ENCODE results near the gene NMS. TPM values are rescaled to one million over a fixed set of nuclear protein-coding genes. Genes with fewer than 3 reads are reported as not detected.
A peak's percentile ranks its signal among the peaks of the same experiment; 100 is the strongest.

NMS gene
- total and polyA plus RNA-seq, 2 of the 8 experiments (the other 6 are each of a cell fraction or from before 2014, with no cell fraction given): not detected

DNA sequence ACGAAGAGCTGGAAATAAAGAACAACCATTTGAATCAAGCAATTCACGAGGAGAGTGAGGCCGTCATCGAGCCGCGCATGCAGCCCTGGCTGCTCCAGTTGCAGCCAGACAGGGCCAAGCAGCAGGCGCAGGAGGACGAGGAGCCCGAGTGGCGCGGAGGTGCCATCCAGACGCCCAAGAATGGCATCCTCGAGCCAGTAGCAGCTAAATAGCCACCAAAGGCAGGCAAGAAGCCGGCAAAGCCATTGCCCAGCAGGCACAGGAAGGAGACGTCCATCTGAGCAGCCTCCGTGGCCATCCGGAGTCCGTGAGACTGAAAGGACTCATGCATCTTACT lies 43.9 kb upstream of the NMS start:
- H3K23ac ChIP-seq (ENCODE audit: insufficient read length): no peak overlapping the region
- H2AFZ ChIP-seq (ENCODE audit: low read length): peak overlapping the region; percentile 18; the same call in 1 of the 2 replicates
- no peak overlapping the region; the same call in 1 of the 2 replicates for H4K8ac ChIP-seq (ENCODE audit: extremely low read depth, insufficient read depth, low read length)
- no peak overlapping the region for H2BK12ac ChIP-seq (ENCODE audit: low read depth, low read length)
- ChIA-PET CTCF (ENCODE audit: partially characterized antibody) (interaction anchor here (0.8 to 1.7 kb wide), 4 partner anchors 14 to 164 kb away, joined by 3 to 4 read pairs (median 4); no protein-coding TSS in a partner anchor), POLR2A (ENCODE audit: partially characterized antibody) (no interaction called here)
- 89% methylated on average over 18 of the region's 18 CpGs; no CpG with 5 or more reads in 1 of the 2 experiments for WGBS, 2 experiments (ENCODE audit: extremely low coverage in 1 of 2, insufficient coverage in 1 of 2, insufficient read length in 1 of 2, insufficient replicate concordance in 2 of 2, low coverage in 1 of 2, low lambda C conversion rate in 2 of 2, missing lambda C conversion rate in 1 of 2)
- H3K9me3 ChIP-seq (ENCODE audit: insufficient read depth in 2 of 2, low read depth in 1 of 2, low read length in 1 of 2): peaks cover 0 to 7% of the 10 kb centered on the region in 2 experiments; a peak in 2 of 4 replicates
- no peaks in the 10 kb centered on the region for H3K79me2 ChIP-seq (ENCODE audit: control insufficient read depth in 1 of 2, insufficient read depth in 2 of 2, low read length in 2 of 2)
- no peak overlapping the region for H3K56ac ChIP-seq (replicated peaks; ENCODE audit: insufficient read length, low read depth, low read length)
- H2BK15ac ChIP-seq (ENCODE audit: low read length): no peak overlapping the region
- H3K4me2 ChIP-seq (ENCODE audit: insufficient read depth in 1 of 2, low read depth in 2 of 2, low read length in 2 of 2): no peak overlapping the region
- TF ChIP-seq TBP (IDR thresholded peaks at IDR 0.05; ENCODE audit: low read depth, low read length) (no peak), RFX5 (IDR thresholded peaks at IDR 0.05; ENCODE audit: borderline replicate concordance, low read depth, low read length) (no peak), JUND (IDR thresholded peaks at IDR 0.05; ENCODE audit: low read length) (no peak)
- no peak overlapping the region for H2BK5ac ChIP-seq (ENCODE audit: low read depth, low read length)
- H3K4me1 ChIP-seq (replicated peaks in 1 of 4; ENCODE audit: control insufficient read depth in 3 of 4, insufficient read depth in 4 of 4, low read length in 3 of 4): peaks cover 0 to 4% (median 1%) of the 10 kb centered on the region in 4 experiments; a peak in 2 of 7 replicates
- DNase-seq (ENCODE audit: low read depth in 1 of 2, low spot score in 2 of 2): no peak
- no peak overlapping the region for H3K4ac ChIP-seq (replicated peaks; ENCODE audit: insufficient read length, low read depth, low read length)
- H3K79me1 ChIP-seq (ENCODE audit: low read depth, low read length): no peaks in the 10 kb centered on the region
- no peak overlapping the region for H4K91ac ChIP-seq (replicated peaks; ENCODE audit: insufficient read length, low read length)
- H2BK120ac ChIP-seq (replicated peaks; ENCODE audit: low read depth, low read length): no peak overlapping the region
- H3K4me3 ChIP-seq (ENCODE audit: extremely low read depth in 1 of 4, insufficient read depth in 2 of 4, low read depth in 3 of 4, low read length in 4 of 4): no peak overlapping the region
- no peak overlapping the region for H3K18ac ChIP-seq (ENCODE audit: extremely low read depth, low read length)
- FAIRE-seq: no peak
- no peaks in the 10 kb centered on the region for H3K27me3 ChIP-seq (replicated peaks in 1 of 4; ENCODE audit: control insufficient read depth in 3 of 4, extremely low read depth in 1 of 4, insufficient read depth in 3 of 4, low read length in 3 of 4)
- no peaks in the 10 kb centered on the region for H3K36me3 ChIP-seq (ENCODE audit: control insufficient read depth in 2 of 4, insufficient read depth in 4 of 4, low read length in 3 of 4)
- H3K27ac ChIP-seq (ENCODE audit: low read depth, low read length): no peak overlapping the region
- H2AK5ac ChIP-seq (ENCODE audit: low read depth, low read length): no peak overlapping the region
- H4K5ac ChIP-seq (ENCODE audit: insufficient read length, low read depth, low read length): no peak overlapping the region
- no peak overlapping the region for H2BK20ac ChIP-seq (ENCODE audit: low read length)
- no peaks in the 10 kb centered on the region for H4K20me1 ChIP-seq (replicated peaks in 1 of 2; ENCODE audit: control insufficient read depth in 1 of 2, insufficient read depth in 2 of 2, low read length in 2 of 2)
- H3K9ac ChIP-seq (replicated peaks in 1 of 4; ENCODE audit: extremely low read depth in 1 of 4, low read depth in 3 of 4, low read length in 3 of 4): no peak overlapping the region
- no peaks in the 10 kb centered on the region for H3K23me2 ChIP-seq (ENCODE audit: low read depth, low read length)
- no peak overlapping the region for H3K14ac ChIP-seq (ENCODE audit: insufficient read length)

All from H1 (cell line).